ENCODE results near the gene RSPH4A.

RSPH4A gene

DNA sequence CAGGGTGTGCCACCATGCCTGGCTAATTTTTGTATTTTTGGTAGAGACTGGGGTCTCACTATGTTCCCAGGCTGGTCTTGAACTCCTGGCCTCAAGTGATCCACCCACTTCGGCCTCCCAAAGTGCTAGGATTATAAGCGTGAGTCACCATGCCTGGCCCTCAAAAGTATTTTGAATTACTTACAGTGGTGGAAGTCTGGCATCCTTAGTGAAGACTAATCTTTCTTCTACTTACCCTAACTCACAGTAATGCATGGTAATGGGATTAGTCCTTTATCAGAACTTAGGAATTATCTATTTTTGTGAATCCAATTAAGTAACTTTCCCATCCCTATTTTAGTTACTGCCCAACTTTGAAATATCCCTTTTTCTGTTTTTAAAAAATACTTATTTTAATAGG, 41.1 kb upstream of the RSPH4A start:
- TF ChIP-seq, protein P1, sequence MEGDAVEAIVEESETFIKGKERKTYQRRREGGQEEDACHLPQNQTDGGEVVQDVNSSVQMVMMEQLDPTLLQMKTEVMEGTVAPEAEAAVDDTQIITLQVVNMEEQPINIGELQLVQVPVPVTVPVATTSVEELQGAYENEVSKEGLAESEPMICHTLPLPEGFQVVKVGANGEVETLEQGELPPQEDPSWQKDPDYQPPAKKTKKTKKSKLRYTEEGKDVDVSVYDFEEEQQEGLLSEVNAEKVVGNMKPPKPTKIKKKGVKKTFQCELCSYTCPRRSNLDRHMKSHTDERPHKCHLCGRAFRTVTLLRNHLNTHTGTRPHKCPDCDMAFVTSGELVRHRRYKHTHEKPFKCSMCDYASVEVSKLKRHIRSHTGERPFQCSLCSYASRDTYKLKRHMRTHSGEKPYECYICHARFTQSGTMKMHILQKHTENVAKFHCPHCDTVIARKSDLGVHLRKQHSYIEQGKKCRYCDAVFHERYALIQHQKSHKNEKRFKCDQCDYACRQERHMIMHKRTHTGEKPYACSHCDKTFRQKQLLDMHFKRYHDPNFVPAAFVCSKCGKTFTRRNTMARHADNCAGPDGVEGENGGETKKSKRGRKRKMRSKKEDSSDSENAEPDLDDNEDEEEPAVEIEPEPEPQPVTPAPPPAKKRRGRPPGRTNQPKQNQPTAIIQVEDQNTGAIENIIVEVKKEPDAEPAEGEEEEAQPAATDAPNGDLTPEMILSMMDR (IDR thresholded peaks at IDR 0.05; ENCODE audit: insufficient read depth, low read depth, low read length, missing control alignments): no peak
- no peak overlapping the region for H3K4me3 ChIP-seq (ENCODE audit: low read length)
- no peak for DNase-seq (ENCODE audit: low read depth)

DNA sequence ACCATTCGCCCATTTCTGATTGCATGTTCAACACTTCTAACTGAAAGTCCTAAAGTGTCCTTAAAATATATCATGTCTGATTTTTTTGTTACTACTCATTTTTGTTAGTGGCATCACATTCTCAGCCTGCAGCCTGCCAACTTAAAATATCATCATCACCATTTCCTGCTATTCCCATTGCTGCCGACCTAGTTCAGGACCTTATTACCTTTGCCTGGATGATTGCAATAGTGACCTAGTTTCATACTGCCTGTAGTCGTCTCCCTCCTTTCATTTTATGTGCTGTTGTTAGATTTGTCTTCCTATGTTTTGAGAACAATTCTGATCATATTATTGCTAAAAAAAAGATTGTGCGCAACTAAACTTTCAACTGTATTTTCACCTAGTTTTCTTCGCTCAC, 38.8 kb upstream of the RSPH4A start:
- no peak for DNase-seq (ENCODE audit: low read depth)
- TF ChIP-seq, protein P1 (IDR thresholded peaks at IDR 0.05; ENCODE audit: insufficient read depth, low read depth, low read length, missing control alignments): no peak
- no peak overlapping the region for H3K4me3 ChIP-seq (ENCODE audit: low read length)

DNA sequence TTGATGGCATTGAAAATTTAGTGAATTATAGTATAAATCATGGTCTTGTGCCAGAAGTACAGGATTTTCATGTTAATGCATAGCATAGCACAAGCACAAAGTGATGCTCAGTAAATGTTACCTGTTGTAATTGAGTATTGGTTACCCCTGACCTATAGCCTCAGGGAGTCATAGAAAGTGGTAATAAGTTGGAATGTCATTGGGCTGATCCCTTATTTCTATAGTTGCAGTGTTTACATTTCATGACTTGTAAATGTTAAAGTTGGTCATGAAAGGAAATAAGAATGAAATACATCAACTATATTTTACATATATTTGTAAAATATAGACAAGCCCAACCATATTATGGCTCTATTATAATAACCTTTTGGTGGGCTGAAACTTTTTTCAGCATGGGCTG, 37.9 kb upstream of the RSPH4A start:
- no peak overlapping the region for H3K4me3 ChIP-seq (ENCODE audit: low read length)
- TF ChIP-seq, protein P1 (IDR thresholded peaks at IDR 0.05; ENCODE audit: insufficient read depth, low read depth, low read length, missing control alignments): no peak
- no peak for DNase-seq (ENCODE audit: low read depth)

DNA sequence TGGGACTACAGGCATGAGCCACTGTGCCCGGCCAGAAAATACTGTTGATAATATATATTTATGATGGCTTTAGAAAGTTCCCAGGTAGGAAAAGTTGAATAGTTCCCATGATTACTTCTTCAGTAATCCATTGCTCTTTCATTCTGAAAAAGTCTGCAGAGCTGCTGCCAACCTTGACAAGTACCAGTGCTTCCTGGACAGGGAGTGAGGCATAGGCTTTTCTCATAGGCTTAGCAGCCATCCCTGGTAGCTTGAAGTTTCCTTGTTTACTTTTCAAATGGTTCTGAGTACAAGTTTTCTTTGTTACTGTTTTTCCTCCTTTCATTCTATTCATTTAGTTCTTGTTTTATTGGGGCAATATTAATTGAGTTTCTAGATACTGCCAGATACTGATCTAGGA, 37.1 kb upstream of the RSPH4A start:
- TF ChIP-seq, protein P1 (IDR thresholded peaks at IDR 0.05; ENCODE audit: insufficient read depth, low read depth, low read length, missing control alignments): no peak
- no peak for DNase-seq (ENCODE audit: low read depth)
- no peak overlapping the region for H3K4me3 ChIP-seq (ENCODE audit: low read length)

DNA sequence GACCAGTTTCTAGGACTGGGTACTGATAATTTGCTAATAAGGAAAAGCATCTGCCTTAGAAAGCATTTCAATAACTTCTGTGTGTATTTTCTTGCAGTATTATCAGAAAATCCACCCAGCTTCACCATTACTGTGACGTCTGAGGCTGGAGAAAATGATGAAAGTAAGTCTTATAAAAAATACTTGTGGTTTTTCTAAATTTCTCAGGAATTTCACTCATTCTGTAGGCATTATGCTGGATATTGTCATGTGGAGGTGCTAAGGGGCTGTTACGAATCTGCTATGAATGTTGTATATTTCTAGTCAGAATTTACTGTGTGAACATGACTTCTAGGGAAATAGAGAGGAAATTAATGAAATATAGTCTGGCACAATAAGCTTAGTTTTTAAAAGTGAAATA, 36.1 kb upstream of the RSPH4A start:
- no peak for DNase-seq (ENCODE audit: low read depth)
- TF ChIP-seq, protein P1 (IDR thresholded peaks at IDR 0.05; ENCODE audit: insufficient read depth, low read depth, low read length, missing control alignments): no peak
- no peak overlapping the region for H3K4me3 ChIP-seq (ENCODE audit: low read length)

DNA sequence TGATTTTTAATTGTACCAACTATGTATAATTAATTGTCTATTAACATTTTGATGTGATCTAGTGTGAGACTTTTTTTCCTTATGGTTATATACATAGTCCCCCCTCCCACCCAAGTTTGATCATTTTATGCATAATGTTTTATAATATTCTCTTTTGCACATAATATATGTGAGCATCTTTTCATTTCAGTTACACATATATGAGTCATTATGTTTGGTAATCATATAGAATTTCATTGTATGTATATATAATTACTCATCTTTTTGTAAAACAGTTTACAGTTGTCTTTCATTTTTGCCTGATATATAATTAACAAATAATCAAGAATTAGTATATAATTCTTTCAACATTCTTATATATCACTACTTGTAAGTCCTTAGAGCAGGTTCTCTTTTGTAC, 30.0 kb upstream of the RSPH4A start:
- DNase-seq (ENCODE audit: low read depth): no peak
- no peak overlapping the region for H3K4me3 ChIP-seq (ENCODE audit: low read length)
- TF ChIP-seq, protein P1 (IDR thresholded peaks at IDR 0.05; ENCODE audit: insufficient read depth, low read depth, low read length, missing control alignments): no peak

DNA sequence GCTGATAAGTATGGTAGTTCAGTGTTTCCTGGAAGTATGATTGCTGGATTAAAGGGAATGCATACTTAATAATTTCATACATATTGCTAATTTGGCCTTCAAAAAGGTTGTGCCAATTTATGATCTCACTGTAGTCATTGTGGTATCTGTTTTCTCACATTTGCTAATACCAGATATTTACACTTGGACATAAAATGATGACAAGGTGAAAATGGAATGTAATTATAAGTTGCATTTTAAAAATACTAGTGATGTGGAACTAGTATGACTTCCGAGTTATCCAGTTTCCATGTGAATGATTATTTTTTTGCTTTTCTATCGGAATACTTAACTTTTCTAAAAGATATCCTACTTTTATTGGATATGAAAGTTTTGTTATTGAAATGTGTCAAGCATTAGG, 29.5 kb upstream of the RSPH4A start:
- H3K4me3 ChIP-seq (ENCODE audit: low read length): no peak overlapping the region
- no peak for DNase-seq (ENCODE audit: low read depth)
- TF ChIP-seq, protein P1 (IDR thresholded peaks at IDR 0.05; ENCODE audit: insufficient read depth, low read depth, low read length, missing control alignments): no peak
